Liver (tissue), 3 donors: ENCODE results near the gene KIF15.
"Not testable (repeated sequence)": the region's sequence is repeated elsewhere in the genome, so short reads cannot be mapped to it uniquely, and the experiment has no call there.

ENCODE experiments used
- GABPA ChIP-seq, 2 donors: IDR thresholded peaks in 1 of 2; conservative IDR thresholded peaks in 1 of 2; 2 replicates each; pipeline ENCODE4 v1.6.1; 2016; ENCODE audit warnings: antibody characterized with exemption in 2 of 2, mild to moderate bottlenecking in 1 of 2, moderate library complexity in 1 of 2
- YY1 ChIP-seq: IDR thresholded peaks from 2 replicates; pipeline ENCODE4 v1.6.1; 2016; ENCODE audit warnings: antibody characterized with exemption, mild to moderate bottlenecking
- ZBTB33 ChIP-seq: IDR thresholded peaks from 2 replicates; pipeline ENCODE4 v1.6.1; 2016; ENCODE audit warnings: antibody characterized with exemption
- TF ChIP-seq, protein P1 (sequence below): fragments of 150-350 bp; IDR thresholded peaks from 2 replicates; pipeline ENCODE4 v1.5.1; 2017; ENCODE audit warnings: improper control_type of control experiment, low read depth, low read length; ENCODE audit not compliant: missing input control
- TF ChIP-seq, protein P2 (sequence below): IDR thresholded peaks from 2 replicates; pipeline ENCODE4 v1.6.1; 2016; ENCODE audit warnings: antibody characterized with exemption
- donor health status: healthy.
- donor health status: healthy.

DNA sequence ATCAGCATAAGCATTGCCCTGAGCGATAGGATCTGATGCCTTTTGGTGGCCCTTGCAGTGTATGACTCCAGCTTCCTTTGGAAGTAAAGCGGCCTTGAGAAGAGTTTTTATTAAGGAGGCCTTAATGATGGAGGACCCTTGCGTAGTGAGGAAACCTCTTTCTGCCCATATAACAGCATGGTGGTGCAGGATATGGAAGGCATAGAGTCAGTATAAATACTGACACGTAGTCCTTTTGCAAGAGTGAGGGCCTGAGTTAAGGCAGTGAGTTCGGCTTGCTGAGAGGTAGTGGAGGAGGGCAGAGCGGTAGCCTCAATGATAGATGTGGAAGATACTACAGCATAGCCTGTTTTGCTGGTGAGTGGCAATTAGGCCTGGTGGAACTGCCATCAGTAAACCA, 95.1 kb downstream of the KIF15 start:
- TF ChIP-seq, protein P1, sequence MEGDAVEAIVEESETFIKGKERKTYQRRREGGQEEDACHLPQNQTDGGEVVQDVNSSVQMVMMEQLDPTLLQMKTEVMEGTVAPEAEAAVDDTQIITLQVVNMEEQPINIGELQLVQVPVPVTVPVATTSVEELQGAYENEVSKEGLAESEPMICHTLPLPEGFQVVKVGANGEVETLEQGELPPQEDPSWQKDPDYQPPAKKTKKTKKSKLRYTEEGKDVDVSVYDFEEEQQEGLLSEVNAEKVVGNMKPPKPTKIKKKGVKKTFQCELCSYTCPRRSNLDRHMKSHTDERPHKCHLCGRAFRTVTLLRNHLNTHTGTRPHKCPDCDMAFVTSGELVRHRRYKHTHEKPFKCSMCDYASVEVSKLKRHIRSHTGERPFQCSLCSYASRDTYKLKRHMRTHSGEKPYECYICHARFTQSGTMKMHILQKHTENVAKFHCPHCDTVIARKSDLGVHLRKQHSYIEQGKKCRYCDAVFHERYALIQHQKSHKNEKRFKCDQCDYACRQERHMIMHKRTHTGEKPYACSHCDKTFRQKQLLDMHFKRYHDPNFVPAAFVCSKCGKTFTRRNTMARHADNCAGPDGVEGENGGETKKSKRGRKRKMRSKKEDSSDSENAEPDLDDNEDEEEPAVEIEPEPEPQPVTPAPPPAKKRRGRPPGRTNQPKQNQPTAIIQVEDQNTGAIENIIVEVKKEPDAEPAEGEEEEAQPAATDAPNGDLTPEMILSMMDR, result not testable (repeated sequence)
- not testable (repeated sequence) for TF ChIP-seq YY1; GABPA (IDR thresholded peaks at IDR 0.05 in 1 of 2, conservative IDR thresholded peaks at IDR 0.05 in 1 of 2); ZBTB33
- TF ChIP-seq, protein P2, sequence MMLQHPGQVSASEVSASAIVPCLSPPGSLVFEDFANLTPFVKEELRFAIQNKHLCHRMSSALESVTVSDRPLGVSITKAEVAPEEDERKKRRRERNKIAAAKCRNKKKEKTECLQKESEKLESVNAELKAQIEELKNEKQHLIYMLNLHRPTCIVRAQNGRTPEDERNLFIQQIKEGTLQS, result not testable (repeated sequence)
